NOMO-1 treated with dmso at 0.1 percent for 144 hours (cell line): ENCODE results near the gene ZFPL1.
"Not testable (repeated sequence)": the region's sequence is repeated elsewhere in the genome, so short reads cannot be mapped to it uniquely, and the experiment has no call there.

Source experiments
- DNase-seq: peaks from one replicate; lab custom pipeline; 2025; ENCODE audit not compliant: unreplicated experiment; lab: John Stamatoyannopoulos, UW

Gene ZFPL1

GRCh38 chr11:65112546-65113360, 28.7 kb downstream of the ZFPL1 start:
- DNase-seq = peak; percentile 26

- DNase-seq = no peak
Observed at GRCh38 chr11:65113361-65113756, 29.3 kb downstream of the ZFPL1 start.

DNA sequence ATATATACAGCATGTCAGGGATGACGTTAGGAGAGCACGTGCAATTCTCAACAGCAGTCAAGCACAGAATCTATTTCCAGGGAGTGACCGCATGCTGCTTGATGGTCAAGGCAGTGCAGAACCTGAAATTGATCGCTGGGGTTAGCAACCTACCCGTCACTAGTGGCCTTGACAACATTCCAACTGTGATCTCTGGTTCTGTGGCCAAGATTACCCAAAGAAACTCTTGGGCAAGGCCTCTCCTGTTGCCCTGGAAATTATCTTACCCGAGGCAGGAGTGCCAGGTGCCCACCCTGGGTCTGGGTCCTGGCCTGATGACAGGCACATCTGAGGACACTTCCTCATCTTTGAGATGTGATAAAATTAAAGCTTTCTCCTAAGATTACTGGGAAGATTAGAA, 29.8 kb downstream of the ZFPL1 start:
- DNase-seq = no peak

DNA sequence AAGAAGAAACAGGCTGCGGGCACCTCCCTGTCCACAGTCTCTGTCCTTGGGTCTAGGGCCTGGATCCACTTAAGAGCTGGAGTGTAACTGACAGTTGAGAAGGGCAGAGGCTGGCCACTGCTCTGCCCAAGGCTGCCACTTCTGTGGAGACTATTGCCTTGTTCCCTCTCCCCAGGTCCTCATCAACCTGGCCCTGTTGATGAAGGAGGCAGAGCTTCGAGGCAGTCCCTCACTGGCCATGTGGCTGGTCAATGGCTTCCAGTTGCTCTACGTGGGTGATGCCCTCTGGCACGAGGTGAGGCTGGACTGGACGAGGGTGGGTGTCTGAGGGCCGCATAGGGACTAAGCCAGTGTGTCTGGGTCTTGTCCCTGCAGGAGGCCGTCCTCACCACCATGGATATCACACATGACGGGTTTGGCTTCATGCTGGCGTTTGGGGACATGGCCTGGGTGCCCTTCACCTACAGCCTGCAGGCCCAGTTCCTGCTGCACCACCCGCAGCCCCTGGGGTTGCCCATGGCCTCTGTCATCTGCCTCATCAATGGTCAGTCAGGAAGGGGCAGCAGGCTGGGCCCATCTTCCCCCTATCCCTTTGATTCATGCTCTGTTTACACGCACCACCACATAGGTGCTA, 30.6 kb downstream of the ZFPL1 start:
- no peak for DNase-seq

- DNase-seq = no peak
Observed at GRCh38 chr11:65115361-65116082, 31.5 kb downstream of the ZFPL1 start.

DNA sequence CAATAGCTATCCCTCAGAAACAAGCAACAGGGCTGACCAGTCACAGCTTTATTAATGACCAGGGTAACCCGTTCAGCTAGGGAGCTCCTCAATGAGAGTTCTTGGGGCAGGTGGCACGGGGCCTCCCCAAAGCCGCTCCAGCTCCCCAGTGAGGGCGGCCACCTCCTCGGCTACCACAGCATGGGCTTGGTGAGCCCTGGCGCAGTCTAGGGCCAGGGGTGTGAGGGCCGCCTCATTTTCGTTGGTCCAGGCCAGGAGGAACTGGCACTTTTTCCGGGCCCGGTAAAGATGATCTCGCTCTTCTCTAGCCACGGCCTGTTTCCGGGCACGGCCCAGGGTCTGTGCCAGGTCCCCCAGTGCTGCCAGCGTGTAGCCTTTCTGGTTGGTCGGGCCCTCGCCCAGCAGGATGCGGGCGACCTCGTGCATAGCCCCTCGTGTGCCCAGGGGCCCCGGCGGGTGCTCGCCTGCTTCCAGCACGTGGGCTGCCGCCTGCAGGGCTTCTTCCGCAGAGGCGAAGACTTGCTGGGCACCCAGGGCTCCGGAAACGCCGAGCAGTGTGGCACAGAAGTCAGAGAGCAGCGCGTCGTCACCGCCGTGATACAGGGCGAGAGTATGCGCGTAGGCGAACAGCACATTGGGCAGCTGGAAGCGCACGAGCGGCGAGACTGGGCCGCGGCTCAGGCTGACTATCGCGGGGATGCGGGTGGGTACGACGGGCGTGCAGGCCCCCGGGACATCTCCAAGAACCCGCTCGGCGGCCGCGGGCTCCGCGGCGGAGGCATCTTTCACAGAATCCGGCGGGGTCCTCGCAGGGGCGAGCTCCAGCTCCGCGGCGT, 32.6 kb downstream of the ZFPL1 start:
- DNase-seq = no peak

DNA sequence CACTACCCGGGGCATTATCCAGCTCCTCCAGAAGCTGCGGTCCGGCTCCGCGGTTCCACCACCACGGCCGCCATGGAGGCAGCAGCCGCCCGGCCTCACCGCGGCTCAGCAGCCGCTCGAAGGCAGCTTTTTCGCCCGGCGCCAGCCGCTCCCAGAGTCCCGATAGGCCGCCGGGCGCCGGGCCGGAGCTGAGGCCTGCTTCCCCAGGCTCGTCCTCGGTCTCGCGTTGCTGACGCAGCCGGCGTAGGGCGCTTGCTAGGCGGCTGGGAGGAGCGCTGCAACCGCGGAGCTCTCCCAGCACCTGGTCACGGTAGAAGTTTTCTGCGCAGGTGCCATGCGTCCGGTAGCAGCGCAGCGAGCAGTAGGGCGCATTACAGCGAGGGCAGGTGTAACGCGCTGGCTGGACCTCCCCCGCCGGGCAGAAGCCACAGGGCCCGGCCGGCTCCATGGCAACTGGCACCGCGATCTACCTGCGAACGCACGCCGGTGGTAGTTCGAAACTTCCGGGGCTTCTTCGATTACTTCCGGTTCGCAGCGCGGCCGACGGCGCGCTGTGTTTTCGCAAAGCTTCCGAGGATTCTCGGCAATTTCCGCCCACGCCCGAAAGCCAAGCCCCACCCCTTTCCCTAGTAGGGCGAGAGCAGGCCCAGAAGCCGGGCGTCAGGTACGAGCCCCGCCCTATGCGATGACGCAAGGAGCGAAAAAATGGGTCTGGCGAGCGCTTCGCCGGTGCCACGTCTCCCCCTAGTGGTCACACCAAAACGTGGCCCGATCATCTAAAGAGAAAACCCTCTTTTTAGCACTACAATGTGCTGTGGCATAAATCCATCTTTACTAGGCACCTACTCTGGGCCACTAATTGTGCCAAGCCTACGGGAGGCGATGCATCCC, 33.4 kb downstream of the ZFPL1 start, which contains the start of gene ZNHIT2:
Gene ZNHIT2, minus strand, starts transcription at position 496 of the 891 bp plus-strand sequence. Its CDS starts 48 bp downstream, at position 448.
- DNase-seq = peak; percentile 97

DNA sequence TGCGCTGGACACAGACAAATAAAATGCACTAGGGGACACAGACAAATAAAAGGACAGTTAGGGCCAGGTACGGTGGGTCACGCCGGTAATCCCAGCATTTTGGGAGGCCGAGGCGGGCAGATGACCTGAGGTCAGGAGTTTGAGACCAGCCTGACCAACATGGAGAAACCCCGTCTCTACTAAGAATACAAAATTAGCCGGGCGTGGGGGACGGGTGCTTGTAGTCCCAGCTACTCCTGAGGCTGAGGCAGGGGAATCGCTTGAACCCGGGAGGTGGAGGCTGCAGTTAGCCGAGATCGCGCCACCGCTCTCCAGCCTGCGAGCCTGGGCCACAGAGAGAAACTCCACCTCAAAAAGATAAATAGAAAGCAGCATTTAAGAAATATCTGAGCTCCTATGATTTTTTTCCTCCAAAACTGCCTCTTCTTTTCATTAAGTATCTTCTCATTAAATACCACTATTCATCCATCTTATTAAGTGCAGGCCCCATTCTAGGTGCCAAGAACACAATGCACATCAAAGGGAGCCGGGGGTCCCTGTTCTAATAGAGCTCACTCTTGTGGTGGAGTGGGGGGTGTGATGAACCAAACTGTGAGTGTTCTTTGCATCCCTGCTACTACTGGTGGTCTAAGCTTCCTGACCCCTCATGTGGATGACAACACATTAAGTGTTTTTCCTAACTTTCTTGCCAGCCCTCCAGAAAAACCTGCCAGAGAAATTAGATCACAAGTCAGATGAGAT, 34.2 kb downstream of the ZFPL1 start:
- no peak for DNase-seq

GRCh38 chr11:65118891-65119669, 35.1 kb downstream of the ZFPL1 start:
- not testable (repeated sequence) for DNase-seq

DNA sequence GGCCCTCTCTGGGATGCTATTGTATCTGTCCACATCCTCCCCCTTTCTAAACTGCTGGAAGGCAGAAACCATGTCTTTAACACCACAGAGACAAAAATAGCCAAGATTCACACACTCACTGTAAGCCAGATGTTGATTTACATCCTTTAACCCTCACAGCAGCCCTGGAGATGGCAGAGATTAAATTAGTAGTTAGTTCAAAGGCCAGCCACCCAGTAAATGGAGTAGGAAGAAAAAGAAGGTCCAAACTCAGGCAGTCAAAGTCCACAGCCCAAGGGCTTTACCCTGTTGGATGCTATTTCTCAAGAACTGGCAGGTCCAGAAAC, 35.6 kb downstream of the ZFPL1 start:
- no peak for DNase-seq

DNA sequence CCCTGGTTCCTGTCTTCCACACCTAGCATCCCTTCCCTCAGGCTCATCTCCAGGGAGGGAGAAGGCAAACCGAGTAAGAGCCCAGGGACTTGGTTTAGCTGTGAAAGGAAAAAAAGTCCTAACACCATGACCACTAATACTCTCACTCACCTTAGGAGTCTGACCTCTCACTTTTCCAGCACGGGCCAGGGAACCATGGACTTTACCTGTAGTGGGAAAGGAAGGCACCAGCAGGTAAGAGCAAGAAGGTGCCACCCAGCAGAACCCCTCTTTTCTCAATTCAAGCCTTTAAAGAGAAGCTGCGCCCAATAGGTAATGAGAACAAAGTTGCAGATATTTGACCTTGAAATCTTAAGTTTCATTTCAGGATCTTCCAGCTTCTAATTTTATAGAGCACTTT, 36.8 kb downstream of the ZFPL1 start:
- DNase-seq = no peak

GRCh38 chr11:65121447-65121864, 37.4 kb downstream of the ZFPL1 start:
- no peak for DNase-seq

- peak; percentile 99 for DNase-seq
Observed at GRCh38 chr11:65121865-65122696, 38.1 kb downstream of the ZFPL1 start, which contains the start of the genes FAU and MRPL49. Gene FAU, minus strand, starts transcription at chr11:65122134. Its CDS starts 321 bp downstream, at chr11:65121813. Gene MRPL49, plus strand, starts transcription at chr11:65122321. Its CDS starts 26 bp downstream, at chr11:65122347.

DNA sequence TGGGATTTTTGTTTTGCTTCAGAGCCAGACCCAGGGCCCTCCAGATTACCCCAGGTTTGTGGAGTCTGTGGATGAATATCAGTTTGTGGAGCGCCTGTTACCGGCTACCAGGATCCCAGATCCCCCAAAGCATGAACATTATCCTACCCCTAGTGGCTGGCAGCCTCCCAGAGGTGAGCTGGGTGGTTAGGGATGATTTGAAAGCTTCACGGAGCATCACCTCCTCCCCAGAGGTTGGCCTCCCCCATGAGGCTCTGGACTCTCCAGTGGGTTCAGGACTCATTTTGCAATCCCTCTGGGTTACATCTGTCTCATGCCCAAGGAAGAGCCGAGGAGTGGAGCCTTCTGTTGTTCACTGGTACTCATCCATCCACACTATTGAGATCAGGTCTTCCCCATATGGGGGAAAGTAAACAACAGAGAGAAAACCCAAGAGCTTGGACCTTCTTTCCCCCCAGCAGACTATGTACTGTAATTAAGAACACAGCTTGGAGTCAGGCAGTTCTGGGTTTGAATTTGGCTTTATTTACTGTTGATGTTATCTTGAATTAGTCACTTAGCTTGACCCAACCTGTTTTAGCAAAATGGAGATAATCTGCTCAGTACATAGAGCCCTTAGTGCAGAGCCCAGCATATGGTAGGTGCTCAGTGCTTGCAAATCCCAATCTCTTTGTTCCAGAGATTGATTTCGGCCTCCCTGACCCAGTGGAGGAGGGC, 40.6 kb downstream of the ZFPL1 start:
- DNase-seq = no peak

- DNase-seq = no peak
Observed at GRCh38 chr11:65125197-65126056, 41.4 kb downstream of the ZFPL1 start.
